CD8-positive, alpha-beta memory T cell (primary cell): ENCODE measurements around the gene CHSY3. TPM values are rescaled to one million over a fixed set of nuclear protein-coding genes. Genes with fewer than 3 reads are reported as not detected.

Experiments
- CTCF ChIA-PET: fragments of 350-600 bp; sonication (Branson Sonifier 250); formaldehyde crosslinking; loops from one replicate; lab custom pipeline; 2021; ENCODE audit warnings: antibody characterized with exemption; lab: Charles Lee
- POLR2A ChIA-PET: fragments of 350-600 bp; sonication (Branson Sonifier 250); formaldehyde crosslinking; loops from one replicate; lab custom pipeline; 2021; ENCODE audit warnings: antibody characterized with exemption; lab: Charles Lee
- DNase-seq, 5 donors: peaks; one replicate each; pipeline versions ENCODE4 v3.0.0 to v3.0.0-alpha.2; 2020 to 2022; ENCODE audit warnings: mixed read lengths in 1 of 5
- H3K27ac ChIP-seq: one replicate; pipeline ENCODE4 v1.7.0; 2013; ENCODE audit warnings: low read depth, mild to moderate bottlenecking, low read length, moderate library complexity
- H3K27me3 ChIP-seq: 2 replicates; pipeline ENCODE4 v1.7.0; 2013; ENCODE audit warnings: low read length, mild to moderate bottlenecking; ENCODE audit not compliant: insufficient read depth, poor library complexity, severe bottlenecking
- H3K36me3 ChIP-seq: 2 replicates; pipeline ENCODE4 v1.7.0; 2013; ENCODE audit warnings: mild to moderate bottlenecking, low read length, moderate library complexity; ENCODE audit not compliant: insufficient read depth
- H3K4me1 ChIP-seq: 2 replicates; pipeline ENCODE4 v1.7.0; 2013; ENCODE audit warnings: mild to moderate bottlenecking, low read length, moderate library complexity; ENCODE audit not compliant: insufficient read depth
- H3K4me3 ChIP-seq: 2 replicates; pipeline ENCODE4 v1.7.0; 2013; ENCODE audit warnings: mild to moderate bottlenecking, low read length
- H3K9me3 ChIP-seq: 2 replicates; pipeline ENCODE4 v1.7.0; 2013; ENCODE audit warnings: mild to moderate bottlenecking, low read length
- H3K27ac Mint-ChIP-seq, 8 donors: one replicate each; pipeline ENCODE4 v1.8.0; 2020 to 2021; ENCODE audit warnings: mixed read lengths in 8 of 8, mild to moderate bottlenecking in 6 of 8, inconsistent platforms in 3 of 8, moderate library complexity in 3 of 8
- H3K27me3 Mint-ChIP-seq, 2 donors: one replicate each; pipeline ENCODE4 v1.8.0; 2020 to 2021; ENCODE audit warnings: mixed read lengths in 2 of 2, mild to moderate bottlenecking in 1 of 2, moderate library complexity in 1 of 2
- H3K36me3 Mint-ChIP-seq, 3 donors: one replicate each; pipeline ENCODE4 v1.8.0; 2020 to 2021; ENCODE audit warnings: mixed read lengths in 3 of 3, inconsistent platforms in 1 of 3, mild to moderate bottlenecking in 1 of 3
- H3K4me1 Mint-ChIP-seq, 3 donors: one replicate each; pipeline ENCODE4 v1.8.0; 2020 to 2021; ENCODE audit warnings: mixed read lengths in 3 of 3, inconsistent platforms in 1 of 3, mild to moderate bottlenecking in 1 of 3
- H3K4me3 Mint-ChIP-seq, 7 donors: one replicate each; pipeline ENCODE4 v1.8.0; 2020 to 2021; ENCODE audit warnings: mixed read lengths in 7 of 7, mild to moderate bottlenecking in 6 of 7, moderate library complexity in 4 of 7, inconsistent platforms in 2 of 7
- H3K9me3 Mint-ChIP-seq, 5 donors: one replicate each; pipeline ENCODE4 v1.8.0; 2020 to 2022; ENCODE audit warnings: mixed read lengths in 5 of 5, mild to moderate bottlenecking in 3 of 5, moderate library complexity in 2 of 5, inconsistent platforms in 1 of 5
- polyA plus RNA-seq: library from polyadenylated mRNA; unstranded; fragments of 300-500 nt; fragmentation: Illumina TruSeq; gene quantifications from one replicate; pipeline ENCODE4 v1.2.3, GENCODE V29; 2021
- total RNA-seq, 2 experiments: library from RNA; stranded (reverse); gene quantifications; one replicate each; pipeline ENCODE4 v1.2.3, GENCODE V29; 2021

CHSY3 gene
- total and polyA plus RNA-seq, 3 experiments from 2014 or later, result not detected

- no peaks in the 10 kb centered on the region for H3K9me3 ChIP-seq
- Mint-ChIP-seq H3K36me3 (no peaks in the 10 kb centered on the region), H3K4me1 (no peaks in the 10 kb centered on the region), H3K9me3 (peaks cover 0 to 2% (median 0%) of the 10 kb centered on the region in 5 donors), H3K27ac (no peak overlapping the region), H3K27me3 (no peaks in the 10 kb centered on the region), H3K4me3 (no peak overlapping the region)
- no peak overlapping the region for H3K27ac ChIP-seq
- H3K4me1 ChIP-seq, result no peaks in the 10 kb centered on the region
- no peaks in the 10 kb centered on the region for H3K36me3 ChIP-seq
- no peak overlapping the region for H3K4me3 ChIP-seq
- H3K27me3 ChIP-seq, result no peaks in the 10 kb centered on the region
- no peak for DNase-seq
- CTCF ChIA-PET, result interaction anchor here (0.9 kb wide), 1 partner anchor 41 kb away, joined by 3 read pairs; no protein-coding TSS in a partner anchor
- POLR2A ChIA-PET, result no interaction called here
Observed at GRCh38 chr5:130155345-130156011, 251.2 kb downstream of the CHSY3 start.

GRCh38 chr5:130158036-130158435, 253.8 kb downstream of the CHSY3 start:
- Mint-ChIP-seq H3K4me3 (no peak overlapping the region), H3K9me3 (peaks cover 0 to 2% (median 0%) of the 10 kb centered on the region in 5 donors), H3K4me1 (no peaks in the 10 kb centered on the region), H3K36me3 (no peaks in the 10 kb centered on the region), H3K27me3 (peaks cover 0 to 1% of the 10 kb centered on the region in 2 donors), H3K27ac (no peak overlapping the region)
- ChIA-PET POLR2A (no interaction called here), CTCF (no interaction called here)
- no peaks in the 10 kb centered on the region for H3K27me3 ChIP-seq
- H3K27ac ChIP-seq, result no peak overlapping the region
- no peaks in the 10 kb centered on the region for H3K9me3 ChIP-seq
- no peaks in the 10 kb centered on the region for H3K36me3 ChIP-seq
- H3K4me3 ChIP-seq, result no peak overlapping the region
- H3K4me1 ChIP-seq, result no peaks in the 10 kb centered on the region
- no peak for DNase-seq

- no peak overlapping the region for H3K27ac ChIP-seq
- Mint-ChIP-seq H3K4me3 (no peak overlapping the region), H3K36me3 (no peaks in the 10 kb centered on the region), H3K27me3 (peaks cover 0 to 1% of the 10 kb centered on the region in 2 donors), H3K4me1 (no peaks in the 10 kb centered on the region), H3K27ac (no peak overlapping the region), H3K9me3 (peaks cover 0 to 2% (median 0%) of the 10 kb centered on the region in 5 donors)
- no peak overlapping the region for H3K4me3 ChIP-seq
- DNase-seq, result no peak
- ChIA-PET POLR2A (no interaction called here), CTCF (no interaction called here)
- H3K9me3 ChIP-seq, result no peaks in the 10 kb centered on the region
- no peaks in the 10 kb centered on the region for H3K4me1 ChIP-seq
- no peaks in the 10 kb centered on the region for H3K36me3 ChIP-seq
- no peaks in the 10 kb centered on the region for H3K27me3 ChIP-seq
Observed at GRCh38 chr5:130159968-130160367, 255.7 kb downstream of the CHSY3 start.

GRCh38 chr5:130164966-130165365, 260.7 kb downstream of the CHSY3 start:
- H3K9me3 Mint-ChIP-seq, result peaks cover 0 to 2% (median 0%) of the 10 kb centered on the region in 5 donors
- no peaks in the 10 kb centered on the region for H3K36me3 Mint-ChIP-seq

DNA sequence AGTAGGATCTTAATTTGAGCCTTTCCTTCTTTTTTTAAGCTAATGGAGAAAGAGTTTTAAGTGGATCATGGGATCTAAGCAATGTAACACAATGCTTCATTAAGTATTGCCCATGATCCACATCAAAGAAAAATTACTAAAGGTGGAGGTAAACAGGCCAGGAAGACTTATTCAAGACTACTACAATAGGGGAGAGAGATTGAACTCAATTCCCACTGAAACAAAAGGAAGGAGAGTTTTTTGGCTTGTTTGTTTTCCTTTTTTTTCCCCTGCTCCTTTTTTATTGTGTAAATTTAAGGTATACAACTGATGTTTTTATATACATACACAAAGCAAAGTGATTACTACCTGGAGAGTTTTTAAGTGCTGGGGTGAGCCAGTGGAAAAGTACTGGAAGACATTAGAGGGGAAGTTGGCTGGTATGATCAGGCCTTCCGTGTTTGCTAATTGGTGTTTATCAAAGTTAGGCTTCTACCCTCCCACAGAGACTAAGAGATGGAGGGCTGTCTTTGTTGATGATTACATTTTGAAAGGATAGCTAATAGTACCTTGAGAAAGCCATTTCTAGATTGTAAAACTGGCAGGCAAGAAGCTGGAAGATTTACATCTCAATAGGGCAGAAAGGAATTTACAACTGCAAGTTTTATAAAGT, 262.7 kb downstream of the CHSY3 start:
- Mint-ChIP-seq H3K27me3 (peaks cover 0 to 3% of the 10 kb centered on the region in 2 donors), H3K36me3 (no peaks in the 10 kb centered on the region), H3K27ac (no peak overlapping the region), H3K4me3 (no peak overlapping the region), H3K4me1 (no peaks in the 10 kb centered on the region), H3K9me3 (no peaks in the 10 kb centered on the region)
- no peaks in the 10 kb centered on the region for H3K27me3 ChIP-seq
- CTCF ChIA-PET, result no interaction called here
- H3K36me3 ChIP-seq, result no peaks in the 10 kb centered on the region
- no peak overlapping the region for H3K4me3 ChIP-seq
- no peaks in the 10 kb centered on the region for H3K4me1 ChIP-seq
- H3K9me3 ChIP-seq, result no peaks in the 10 kb centered on the region
- POLR2A ChIA-PET, result no interaction called here
- DNase-seq, result no peak
- H3K27ac ChIP-seq, result no peak overlapping the region

More at GRCh38 chr5:130164966-130165365, 260.7 kb downstream of the CHSY3 start:
- POLR2A ChIA-PET, result no interaction called here
- H3K4me3 Mint-ChIP-seq, result no peak overlapping the region
- no peak for DNase-seq
- Histone ChIP-seq H3K36me3 (no peaks in the 10 kb centered on the region), H3K27me3 (no peaks in the 10 kb centered on the region), H3K9me3 (no peaks in the 10 kb centered on the region), H3K4me3 (no peak overlapping the region), H3K27ac (no peak overlapping the region), H3K4me1 (no peaks in the 10 kb centered on the region)
- H3K27ac Mint-ChIP-seq, result peak overlapping the region in 1 of 8 donors; percentile 15
- H3K4me1 Mint-ChIP-seq, result no peaks in the 10 kb centered on the region
- CTCF ChIA-PET, result no interaction called here
- peaks cover 0 to 1% of the 10 kb centered on the region in 2 donors for H3K27me3 Mint-ChIP-seq

DNA sequence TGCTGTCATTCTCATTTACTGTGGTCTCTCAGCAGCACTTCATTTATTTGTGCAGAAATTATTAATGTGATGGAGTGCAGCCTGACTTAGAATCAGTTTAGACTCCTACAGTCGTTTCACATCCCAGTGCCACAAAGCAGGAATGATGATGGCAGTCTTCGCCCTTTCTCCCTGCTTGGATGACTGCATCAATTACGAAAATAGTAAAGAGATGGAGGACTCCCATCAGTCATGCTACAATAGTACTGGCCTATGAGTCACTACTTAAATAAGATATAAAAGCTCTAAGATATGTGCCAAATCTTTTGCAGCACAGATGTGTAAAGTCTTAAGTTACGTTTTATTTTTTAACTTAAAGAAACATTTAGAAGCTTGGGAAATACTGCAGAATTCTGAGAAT, 263.9 kb downstream of the CHSY3 start:
- Mint-ChIP-seq H3K4me3 (no peak overlapping the region), H3K27me3 (peaks cover 0 to 2% of the 10 kb centered on the region in 2 donors), H3K4me1 (no peaks in the 10 kb centered on the region), H3K9me3 (no peaks in the 10 kb centered on the region), H3K27ac (no peak overlapping the region), H3K36me3 (no peaks in the 10 kb centered on the region)
- POLR2A ChIA-PET, result no interaction called here
- Histone ChIP-seq H3K36me3 (no peaks in the 10 kb centered on the region), H3K4me1 (no peaks in the 10 kb centered on the region), H3K9me3 (no peaks in the 10 kb centered on the region), H3K4me3 (no peak overlapping the region), H3K27ac (no peak overlapping the region), H3K27me3 (no peaks in the 10 kb centered on the region)
- DNase-seq, result no peak
- CTCF ChIA-PET, result no interaction called here

GRCh38 chr5:130171699-130172098, 267.4 kb downstream of the CHSY3 start:
- H3K27me3 Mint-ChIP-seq, result peaks cover 0 to 3% of the 10 kb centered on the region in 2 donors
- POLR2A ChIA-PET, result no interaction called here
- no peaks in the 10 kb centered on the region for H3K9me3 ChIP-seq
- no peaks in the 10 kb centered on the region for H3K36me3 ChIP-seq
- no peaks in the 10 kb centered on the region for H3K36me3 Mint-ChIP-seq
- no peak overlapping the region for H3K4me3 Mint-ChIP-seq
- no peak overlapping the region for H3K27ac Mint-ChIP-seq
- no peaks in the 10 kb centered on the region for H3K4me1 ChIP-seq
- no peaks in the 10 kb centered on the region for H3K27me3 ChIP-seq
- no peaks in the 10 kb centered on the region for H3K4me1 Mint-ChIP-seq
- DNase-seq, result no peak
- peaks cover 0 to 4% (median 2%) of the 10 kb centered on the region in 5 donors for H3K9me3 Mint-ChIP-seq
- CTCF ChIA-PET, result interaction anchor here (1.3 kb wide), 1 partner anchor 8 kb away, joined by 3 read pairs; no protein-coding TSS in a partner anchor
- no peak overlapping the region for H3K27ac ChIP-seq
- no peak overlapping the region for H3K4me3 ChIP-seq

DNA sequence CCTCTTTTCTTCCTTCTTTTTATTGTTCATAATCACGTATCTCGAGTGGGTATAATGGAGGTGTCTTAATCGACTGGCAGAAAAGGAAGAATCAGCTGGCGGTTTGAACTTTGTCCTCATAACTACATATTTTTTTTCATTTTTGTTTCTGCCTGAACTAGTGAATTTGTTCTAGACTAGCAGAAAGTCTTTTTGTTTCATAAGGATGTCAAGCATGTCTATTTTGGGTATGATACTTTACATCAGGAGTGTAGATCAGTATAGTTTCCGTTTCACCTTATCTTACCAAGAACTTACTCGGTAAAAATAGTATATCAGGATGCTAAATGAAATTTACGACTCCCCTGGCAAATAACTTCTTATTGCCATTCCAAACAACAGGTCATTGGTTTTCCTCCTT, 278.9 kb downstream of the CHSY3 start:
- Histone ChIP-seq H3K9me3 (no peaks in the 10 kb centered on the region), H3K4me1 (no peaks in the 10 kb centered on the region), H3K27ac (no peak overlapping the region), H3K36me3 (no peaks in the 10 kb centered on the region), H3K4me3 (no peak overlapping the region), H3K27me3 (no peaks in the 10 kb centered on the region)
- Mint-ChIP-seq H3K9me3 (peaks cover 0 to 3% (median 0%) of the 10 kb centered on the region in 5 donors), H3K27me3 (no peaks in the 10 kb centered on the region), H3K27ac (no peak overlapping the region), H3K4me3 (no peak overlapping the region), H3K36me3 (no peaks in the 10 kb centered on the region), H3K4me1 (no peaks in the 10 kb centered on the region)
- ChIA-PET CTCF (no interaction called here), POLR2A (no interaction called here)
- no peak for DNase-seq
